ENCODE results near the gene USP19.
A peak's percentile ranks its signal among the peaks of the same experiment; 100 is the strongest.

USP19 gene

DNA sequence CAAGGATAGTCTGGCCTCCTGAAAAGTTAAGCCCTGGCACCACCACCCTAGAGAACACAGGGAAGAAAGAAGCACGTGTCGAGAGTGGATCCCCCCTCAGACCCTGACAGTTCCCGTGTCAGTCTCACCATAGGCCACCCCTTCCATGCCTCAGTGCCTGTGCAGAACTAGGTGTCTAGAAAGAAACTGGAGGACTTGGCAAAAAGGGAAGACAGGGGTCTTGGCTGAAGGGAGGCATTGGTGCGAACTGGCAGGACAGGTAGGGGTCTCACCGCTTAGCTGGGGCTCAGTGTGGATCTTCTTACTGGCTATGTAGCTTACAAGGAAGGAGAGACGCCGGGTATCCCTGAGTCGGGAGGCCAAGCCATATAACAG, 16.6 kb downstream of the USP19 start:
- no peak for DNase-seq (ENCODE audit: low read depth in 1 of 2, low spot score in 1 of 2)

DNA sequence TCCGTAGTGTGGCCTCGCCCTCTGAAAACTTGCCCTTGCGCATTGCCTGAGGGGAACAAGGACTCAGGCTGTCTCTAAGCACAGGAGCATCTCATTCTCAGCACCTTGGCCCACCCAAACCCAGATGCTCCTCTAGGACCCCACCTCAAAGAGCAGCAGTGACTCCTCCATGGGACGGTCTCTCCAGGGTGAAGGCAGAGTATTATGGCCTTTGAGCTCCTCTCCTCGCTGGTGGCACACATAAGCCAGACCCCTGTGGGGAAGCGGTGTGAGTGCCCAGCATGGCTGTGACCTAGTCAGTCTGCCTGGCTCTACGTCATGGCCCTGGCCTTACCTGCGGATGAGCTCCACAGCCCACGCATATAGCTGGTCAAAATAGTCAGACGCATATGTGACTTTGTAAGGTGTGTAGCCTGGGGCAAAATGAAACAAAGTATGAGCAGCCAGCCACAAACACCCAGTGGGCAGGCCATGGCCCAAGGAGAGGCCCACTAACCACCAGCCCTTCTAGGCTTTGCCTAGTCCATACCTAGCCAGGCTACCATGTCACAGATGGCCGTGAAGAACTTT, 20.5 kb downstream of the USP19 start:
- no peak for DNase-seq (ENCODE audit: low read depth in 1 of 2, low spot score in 1 of 2)

DNA sequence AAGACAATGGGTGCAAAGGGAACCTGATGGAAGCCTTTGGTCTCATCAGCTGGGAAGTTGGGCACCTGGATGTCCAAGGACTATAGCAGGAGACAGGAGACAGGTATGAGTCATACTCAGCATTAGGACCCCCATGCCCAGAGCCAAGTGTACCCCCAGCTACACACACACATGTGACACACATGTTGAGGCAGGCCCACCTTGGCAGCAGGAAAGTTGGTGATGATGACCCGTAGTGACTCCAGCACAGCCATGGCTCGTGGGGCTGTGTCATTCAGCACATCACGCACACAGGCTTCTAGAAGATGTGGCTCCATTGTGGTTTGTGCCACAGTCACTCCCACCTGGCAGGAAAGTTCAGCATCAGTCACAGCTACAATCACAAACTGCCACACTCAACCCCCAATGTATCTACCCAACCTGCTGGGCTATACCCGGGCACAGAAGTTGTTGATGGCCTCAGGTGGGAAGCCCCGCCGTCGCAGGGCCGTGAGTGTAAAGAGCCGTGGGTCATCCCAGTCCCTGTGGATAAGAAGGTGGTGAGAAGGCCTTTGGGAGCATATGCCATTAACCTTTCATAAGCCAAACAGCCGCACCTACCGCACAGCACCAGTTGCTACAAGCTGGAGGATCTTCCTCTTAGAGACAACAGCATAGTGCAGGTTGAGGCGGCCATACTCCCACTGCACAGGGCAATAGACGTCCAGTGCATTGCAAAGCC, 21.6 kb downstream of the USP19 start:
- DNase-seq (ENCODE audit: low read depth in 1 of 2, low spot score in 1 of 2): no peak

DNA sequence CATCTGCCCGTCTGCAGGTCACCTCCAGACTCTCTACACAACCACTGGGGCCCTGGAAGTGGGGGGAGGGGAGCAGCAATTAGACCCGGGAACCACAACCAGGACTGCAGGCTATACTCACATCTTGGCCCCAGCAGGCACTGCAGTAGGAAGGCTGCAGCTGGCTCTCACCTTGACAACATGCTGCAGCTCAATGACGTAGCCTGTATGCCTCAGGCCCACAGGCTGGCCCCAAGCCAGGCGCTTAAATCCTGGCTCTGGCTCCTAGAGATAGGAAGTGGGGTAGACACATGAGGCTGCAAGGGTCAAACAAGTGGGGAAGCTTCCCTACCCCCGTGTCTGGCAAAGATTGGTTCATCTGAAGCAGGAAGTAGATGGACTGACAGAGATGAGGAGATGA, 22.2 kb downstream of the USP19 start:
- no peak for DNase-seq (ENCODE audit: low read depth in 1 of 2, low spot score in 1 of 2)

DNA sequence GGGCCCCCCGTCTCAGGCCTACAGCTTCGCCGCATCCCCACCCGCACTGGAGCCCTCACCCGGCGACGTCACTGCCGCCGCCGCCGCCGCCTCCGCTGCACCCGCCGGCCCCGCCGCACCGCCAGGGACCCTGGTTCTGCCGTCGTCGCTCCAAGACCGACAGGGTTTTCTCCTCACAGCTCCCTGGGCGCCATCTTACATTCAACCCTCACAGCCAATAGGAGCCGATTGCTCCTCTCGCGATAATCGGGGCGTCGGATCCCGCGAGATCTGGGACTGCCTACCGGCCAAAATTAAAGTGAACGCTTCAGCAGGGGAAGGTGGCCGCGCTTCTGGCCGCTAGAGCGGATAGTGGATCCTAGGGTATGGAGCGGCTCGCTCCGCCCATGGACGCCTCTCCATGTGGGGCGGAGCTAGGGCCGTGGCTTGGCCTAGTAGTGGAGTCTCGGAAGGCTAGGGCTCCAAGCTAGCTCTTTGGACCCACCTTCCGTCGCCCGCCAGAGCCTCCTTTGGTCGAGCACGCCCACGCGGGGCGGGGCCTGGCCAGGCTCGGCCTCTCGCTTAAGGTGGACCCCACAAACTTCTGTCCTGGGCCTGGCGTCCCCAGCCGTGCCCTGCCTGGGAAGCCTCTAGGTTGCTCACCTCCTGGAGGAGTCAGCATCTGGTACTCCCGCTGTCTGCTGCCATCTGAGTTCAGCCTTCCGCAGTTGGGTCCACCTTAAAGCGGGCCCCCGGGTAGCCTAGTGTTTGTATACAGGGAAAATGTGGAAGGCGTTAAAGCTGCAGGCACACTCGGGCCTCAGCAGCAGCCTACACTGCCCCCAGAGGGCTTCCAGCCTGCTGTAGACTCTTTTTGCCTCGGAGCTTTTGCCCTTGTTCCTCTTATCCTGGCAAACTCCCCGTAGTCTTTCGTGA, 26.5 kb downstream of the USP19 start, which contains the start of gene QRICH1:
QRICH1 (minus strand) TSS at position 219 of the 915 bp plus-strand sequence. CDS start 17,054 bp downstream, outside the sequence.
- DNase-seq (ENCODE audit: low read depth in 1 of 2, low spot score in 1 of 2): peak; percentile 86 to 90

DNA sequence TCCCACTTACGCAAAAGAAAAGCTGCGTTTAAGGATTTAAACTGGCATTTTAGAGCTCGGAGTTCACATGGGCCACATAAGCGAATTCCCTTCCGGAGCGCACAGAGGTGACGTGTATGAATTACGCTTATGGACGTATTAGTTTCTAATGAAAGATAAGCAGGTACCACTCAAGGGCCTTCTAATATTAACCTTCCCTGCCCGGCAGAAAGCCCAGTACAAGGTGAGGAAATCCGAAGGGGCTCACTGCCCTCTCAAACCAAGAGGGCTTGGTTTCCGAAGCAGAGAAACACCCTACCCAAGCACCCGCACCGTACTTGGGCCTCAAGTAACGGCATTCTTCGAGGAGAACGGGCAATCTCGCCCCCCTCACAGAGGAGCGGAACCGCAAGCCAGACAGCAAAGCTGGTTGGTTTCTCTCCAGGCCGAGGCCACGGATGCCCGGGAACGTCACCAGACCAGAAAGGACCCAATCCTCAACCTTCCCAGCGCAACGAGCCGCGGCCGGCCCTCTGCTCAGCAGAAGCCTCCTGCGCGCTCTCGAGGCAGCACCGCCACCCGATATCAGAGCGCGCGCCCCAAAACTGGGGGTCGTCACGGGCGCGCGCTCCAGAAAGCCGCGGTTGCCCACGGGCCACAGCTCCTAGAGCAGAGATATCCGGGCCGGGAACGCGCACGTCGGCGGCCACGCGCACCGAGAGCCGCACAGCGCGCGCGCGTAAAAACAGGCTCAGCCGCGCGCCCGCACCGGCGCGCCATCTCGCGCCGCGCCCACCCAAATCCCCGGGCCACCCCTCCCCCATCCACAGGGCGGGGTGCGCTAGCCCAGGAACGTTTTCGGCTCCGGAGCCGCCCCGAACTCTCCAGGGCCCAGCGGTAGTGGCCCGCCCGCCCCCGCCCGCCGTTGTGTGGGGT, 27.4 kb downstream of the USP19 start:
- peak; percentile 57 to 74 for DNase-seq (ENCODE audit: low read depth in 1 of 2, low spot score in 1 of 2)

DNA sequence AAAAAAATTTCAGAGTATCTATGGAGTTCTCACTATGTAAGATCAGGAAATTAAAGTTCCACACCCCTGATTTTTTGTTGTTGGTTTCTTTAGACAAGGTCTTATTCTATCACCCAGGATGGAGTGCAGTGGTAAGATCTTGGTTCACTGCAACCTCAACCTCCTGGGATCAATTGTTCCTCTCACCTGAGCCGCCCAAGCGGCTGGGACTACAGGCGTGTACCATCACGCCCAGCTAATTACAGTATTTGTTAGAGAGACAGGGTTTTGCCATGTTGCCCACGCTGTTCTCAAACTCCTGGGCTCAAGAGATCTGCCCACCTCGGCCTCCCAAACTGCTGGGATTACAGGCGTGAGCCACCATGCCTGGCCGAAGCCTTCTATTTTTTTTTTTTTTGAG, 39.2 kb downstream of the USP19 start:
- no peak for DNase-seq (ENCODE audit: low read depth in 1 of 2, low spot score in 1 of 2)

DNA sequence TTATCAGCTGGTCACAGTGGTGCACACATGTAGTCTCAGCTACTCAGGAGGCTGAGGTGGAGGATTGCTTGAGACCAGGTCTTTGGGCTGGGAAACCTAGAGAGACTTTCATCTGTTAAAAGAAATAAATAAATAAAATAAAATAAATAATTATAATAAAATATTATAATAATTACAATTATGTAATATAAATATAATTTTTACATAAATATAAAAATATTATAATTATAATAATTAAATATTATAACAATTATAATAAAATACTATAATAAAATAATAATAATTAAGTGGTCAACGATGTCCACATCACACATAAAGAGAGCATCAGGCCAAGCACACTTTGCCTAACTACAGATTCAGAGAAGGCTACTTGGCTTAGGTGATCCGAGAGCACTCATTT, 41.4 kb downstream of the USP19 start:
- no peak for DNase-seq (ENCODE audit: low read depth in 1 of 2, low spot score in 1 of 2)

DNA sequence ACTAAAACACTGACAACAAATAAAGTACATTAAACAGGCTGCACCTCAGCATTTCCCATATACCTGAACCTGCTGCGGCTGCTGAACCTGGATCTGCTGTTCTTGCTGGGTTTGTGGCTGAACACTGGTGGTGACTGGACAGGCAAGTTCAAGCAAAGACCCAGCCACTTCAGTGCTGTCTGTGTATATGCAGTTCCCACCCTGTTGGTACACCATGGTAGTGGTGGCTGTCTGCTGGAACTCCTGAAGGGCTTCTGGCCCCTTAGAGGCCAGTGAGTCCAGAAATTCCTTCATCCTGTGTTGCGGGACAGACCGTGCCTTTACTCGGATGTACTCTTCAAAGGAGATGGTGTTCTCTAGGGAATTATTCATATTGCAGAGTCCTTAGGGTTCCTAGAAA, 44.0 kb downstream of the USP19 start:
- no peak for DNase-seq (ENCODE audit: low read depth in 1 of 2, low spot score in 1 of 2)

DNA sequence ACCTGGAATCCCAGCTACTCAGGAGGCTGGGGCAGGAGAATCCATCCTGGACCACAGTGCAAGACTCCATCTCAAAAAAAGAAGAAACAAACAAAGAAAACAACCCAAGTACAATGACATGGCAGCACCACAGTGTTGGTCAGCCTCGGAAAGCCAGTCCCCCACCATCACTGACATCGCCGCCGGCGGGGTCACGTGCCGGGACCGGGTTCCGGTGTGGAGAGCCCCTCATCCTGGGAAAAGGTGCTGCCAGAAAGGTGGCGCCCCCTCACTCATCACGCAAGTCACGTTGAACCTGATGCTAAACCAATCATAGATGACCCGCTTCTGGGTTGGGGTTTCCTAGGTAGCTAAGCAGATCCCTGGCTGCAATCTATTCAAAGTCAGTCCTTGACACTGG, 44.5 kb downstream of the USP19 start:
- no peak for DNase-seq (ENCODE audit: low read depth in 1 of 2, low spot score in 1 of 2)
